ENCODE measurements around the gene SLC7A5. TPM values are rescaled to one million over a fixed set of nuclear protein-coding genes. Genes with fewer than 3 reads are reported as not detected.

SLC7A5 gene
- total RNA-seq, result 89.9 and 93.4 TPM in 2 replicates

GRCh38 chr16:87869061-87869878 is at the start of gene SLC7A5:
SLC7A5 (minus strand) TSS chr16:87869507; CDS start chr16:87869422, 85 bp downstream.

Small RNA genes lying within 50 kb of the gene (small RNA-seq; reads per million reads assigned to genes)
- gene MIR6775 (ENCODE audit: low replicate concordance), result not detected

Other genes with a start within 250 kb of the SLC7A5 start
- 29.3 and 33.0 TPM in 2 replicates for gene KLHDC4, start 103.5 kb downstream of the SLC7A5 start, total RNA-seq
- not detected in 2 replicates for gene CA5A, start 67.0 kb upstream of the SLC7A5 start, total RNA-seq
- 39.0 and 39.5 TPM in 2 replicates for gene BANP, start 81.9 kb upstream of the SLC7A5 start, total RNA-seq